HG03439 (cell line): ENCODE results near the gene EPHA4.

Source experiments
- ATAC-seq: cut with Tn5 transposase; IDR thresholded peaks from one replicate; pipeline ENCODE4 v1.9.1; 2021; ENCODE audit warnings: mild to moderate bottlenecking, moderate library complexity; ENCODE audit not compliant: unreplicated experiment

Gene EPHA4

DNA sequence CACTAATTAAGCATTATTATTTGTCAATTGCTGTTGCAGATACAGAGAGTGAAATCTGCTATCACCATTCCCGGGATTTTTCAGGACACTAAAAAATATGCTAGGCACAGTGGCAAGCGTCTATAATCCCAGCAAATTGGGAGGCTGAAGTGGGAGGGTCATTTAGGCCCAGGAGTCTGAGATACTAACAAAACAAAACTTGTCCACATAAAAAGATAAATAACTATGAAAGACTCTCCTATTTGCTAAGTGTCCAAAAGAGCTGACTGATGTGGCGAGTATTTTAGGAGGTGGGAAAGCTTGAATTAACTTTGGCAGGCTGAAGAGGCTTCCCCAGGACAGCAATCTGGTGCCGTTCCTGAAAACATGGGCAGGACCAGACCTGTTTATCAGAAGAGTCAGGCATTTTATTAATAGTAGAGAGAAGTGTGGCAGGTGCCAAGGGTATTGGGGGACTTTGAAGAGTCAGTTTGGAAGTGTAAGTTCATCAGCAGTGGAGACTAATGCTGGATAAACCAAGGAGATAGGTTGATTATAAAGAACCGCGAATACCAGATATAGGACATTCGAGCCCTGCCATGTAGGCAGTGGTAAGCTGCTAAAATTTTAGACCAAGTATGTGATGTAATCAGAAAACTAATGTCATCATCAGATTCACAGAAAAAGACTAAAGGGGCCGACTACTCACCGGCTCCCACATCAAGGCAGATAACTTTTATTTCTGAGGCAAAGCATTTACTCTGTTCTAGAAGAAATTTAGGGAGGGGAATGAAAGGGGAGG lies 201.8 kb downstream of the EPHA4 start:
- ATAC-seq: no peak
